SK-N-MC (cell line): ENCODE results near the gene LST1.

Experiments used
- EZH2 ChIP-seq: fragments of 200-600 bp; sonication (generic); IDR thresholded peaks from one replicate; pipeline ENCODE4 v1.6.1; 2017; ENCODE audit warnings: antibody characterized with exemption
- FOXP2 ChIP-seq: optimal IDR thresholded peaks from 2 replicates; pipeline ENCODE3; 2011; ENCODE audit warnings: mild to moderate bottlenecking, moderate library complexity; ENCODE audit not compliant: insufficient read depth; ENCODE audit errors: extremely low read length, control extremely low read depth
- POLR2AphosphoS5 ChIP-seq: IDR thresholded peaks from 2 replicates; pipeline ENCODE4 v1.6.1; 2012; ENCODE audit warnings: mild to moderate bottlenecking, low read depth, low read length, borderline replicate concordance

- TF ChIP-seq EZH2 = no peak
- no peak for TF ChIP-seq FOXP2
- TF ChIP-seq POLR2AphosphoS5 = no peak
These were observed 28.4 kb upstream of the LST1 start for GRCh38 chr6:31557443-31558317.
